ENCODE data around the gene LRRC3. TPM values are rescaled to one million over a fixed set of nuclear protein-coding genes. Genes with fewer than 3 reads are reported as not detected.

LRRC3 gene
- total RNA-seq, 2 experiments from 2014 or later = 2.5 to 2.8 TPM

GRCh38 chr21:44482581-44483287 is 27.4 kb downstream of the LRRC3 start:
- H3K27ac Mint-ChIP-seq = no peak overlapping the region
- CTCF ChIA-PET = interaction anchor here (1.2 kb wide), 1 partner anchor 19 kb away, joined by 3 read pairs; no protein-coding TSS in a partner anchor

DNA sequence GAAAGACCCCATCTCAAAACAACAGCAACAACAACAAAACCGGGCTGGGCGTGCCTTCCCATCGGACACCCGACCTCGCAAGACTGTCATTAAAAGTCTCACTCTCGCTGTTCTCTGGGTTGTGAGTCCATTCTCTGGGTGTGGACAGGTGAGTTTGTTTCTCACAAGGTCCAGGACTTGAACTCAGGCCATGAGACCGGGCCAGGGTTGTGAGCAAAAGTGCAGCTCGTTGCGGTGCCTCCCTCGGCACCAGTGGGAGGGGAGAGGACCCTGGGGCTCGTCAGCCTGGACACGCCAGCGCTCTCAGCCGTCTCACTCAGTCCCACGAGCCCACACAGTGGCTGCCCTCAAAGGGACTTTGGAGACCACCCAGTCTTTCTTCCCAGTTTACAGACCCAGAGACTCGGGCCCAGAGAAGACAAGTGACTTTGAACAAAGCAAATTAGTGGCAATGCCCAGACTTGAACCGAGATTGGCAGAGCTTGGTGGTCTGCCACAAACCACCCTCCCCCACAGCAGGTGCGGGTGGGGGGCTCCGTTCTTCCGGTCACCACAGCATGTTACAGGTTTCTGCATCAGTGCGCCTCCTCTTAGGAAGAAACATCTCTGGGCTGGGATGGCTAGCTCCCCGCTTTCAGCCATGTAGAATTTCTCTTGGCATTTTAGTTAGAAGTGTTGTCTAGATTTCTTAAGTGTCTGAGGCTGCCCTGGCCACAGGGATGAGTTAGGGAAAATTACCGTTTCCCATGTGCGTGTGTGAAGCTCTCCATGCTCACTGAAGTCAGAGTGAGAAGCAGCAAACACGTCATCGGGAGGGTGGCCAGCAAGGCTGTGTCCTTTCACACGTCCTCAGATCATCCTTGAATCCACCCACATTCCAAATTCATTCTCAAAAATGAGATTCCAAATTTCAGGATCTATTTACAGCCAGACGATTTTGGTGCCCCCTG is 28.3 kb downstream of the LRRC3 start:
- intact Hi-C loops (cut with micrococcal nuclease) = loop anchor here (10.0 kb wide), 1 partner anchor 149 kb away; the partner anchor contains the start of gene CFAP410
- Mint-ChIP-seq H3K9me3 (no peaks in the 10 kb centered on the region), H3K27ac (no peak overlapping the region), H3K4me1 (ENCODE audit: low read depth) (peaks cover 3% of the 10 kb centered on the region), H3K27me3 (ENCODE audit: low read depth) (no peaks in the 10 kb centered on the region), H3K4me3 (no peak overlapping the region), H3K36me3 (ENCODE audit: low read depth) (no peaks in the 10 kb centered on the region)
- no peak for DNase-seq
- CTCF ChIA-PET = interaction anchor here (0.6 to 1.2 kb wide), 2 partner anchors 18 to 310 kb away, joined by 3 read pairs; no protein-coding TSS in a partner anchor

More at GRCh38 chr21:44482581-44483287, 27.4 kb downstream of the LRRC3 start:
- intact Hi-C loops (cut with micrococcal nuclease) = loop anchor here (10.0 kb wide), 1 partner anchor 148 kb away; the partner anchor contains the start of gene CFAP410
- Mint-ChIP-seq H3K27me3 (ENCODE audit: low read depth) (no peaks in the 10 kb centered on the region), H3K4me1 (ENCODE audit: low read depth) (peaks cover 3% of the 10 kb centered on the region), H3K4me3 (no peak overlapping the region), H3K9me3 (no peaks in the 10 kb centered on the region), H3K36me3 (ENCODE audit: low read depth) (no peaks in the 10 kb centered on the region)
- no peak for DNase-seq

GRCh38 chr21:44484498-44485253 is 29.4 kb downstream of the LRRC3 start:
- H3K4me3 Mint-ChIP-seq = no peak overlapping the region
- peaks cover 3% of the 10 kb centered on the region for H3K4me1 Mint-ChIP-seq (ENCODE audit: low read depth)
- no peak for DNase-seq
- no peaks in the 10 kb centered on the region for H3K9me3 Mint-ChIP-seq
- no peaks in the 10 kb centered on the region for H3K27me3 Mint-ChIP-seq (ENCODE audit: low read depth)
- CTCF ChIA-PET = interaction anchor here (0.6 kb wide), 1 partner anchor 309 kb away, joined by 3 read pairs; no protein-coding TSS in a partner anchor
- H3K27ac Mint-ChIP-seq = no peak overlapping the region
- intact Hi-C loops (cut with micrococcal nuclease) = loop anchor here (10.0 kb wide), 1 partner anchor 150 kb away; the partner anchor contains the start of gene CFAP410
- H3K36me3 Mint-ChIP-seq (ENCODE audit: low read depth) = no peaks in the 10 kb centered on the region

DNA sequence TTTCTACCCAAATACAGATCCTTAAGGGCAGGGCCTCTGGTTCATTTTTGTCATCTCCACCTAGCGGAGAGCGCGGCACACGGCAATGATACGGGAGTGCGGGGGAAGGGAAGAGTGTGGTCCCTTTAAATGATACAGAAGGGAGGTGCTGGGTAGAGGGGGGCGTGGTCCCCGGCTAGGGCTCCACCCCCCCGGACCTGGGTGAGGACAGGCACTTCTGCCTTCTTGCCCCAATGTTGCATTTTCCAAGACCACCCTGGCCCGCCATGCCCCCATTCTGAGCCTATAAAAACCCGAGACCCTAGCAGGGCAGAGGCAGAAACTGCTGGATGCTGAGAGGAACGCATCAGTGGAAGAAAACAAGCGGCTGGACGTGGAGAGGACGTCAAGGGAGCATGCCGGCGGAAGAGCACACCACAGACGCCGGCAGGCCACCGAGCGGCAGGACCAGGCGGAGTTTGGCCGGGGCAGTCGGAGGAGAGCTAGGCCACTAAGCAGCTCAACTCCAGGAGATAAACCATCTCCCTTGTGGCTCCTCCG is 30.0 kb downstream of the LRRC3 start:
- intact Hi-C loops (cut with micrococcal nuclease) = loop anchor here (10.0 kb wide), 1 partner anchor 151 kb away; the partner anchor contains the start of gene CFAP410
- CTCF ChIA-PET = no interaction called here

GRCh38 chr21:44485796-44486195 is 30.5 kb downstream of the LRRC3 start:
- peaks cover 3% of the 10 kb centered on the region for H3K4me1 Mint-ChIP-seq (ENCODE audit: low read depth)
- no peaks in the 10 kb centered on the region for H3K36me3 Mint-ChIP-seq (ENCODE audit: low read depth)
- intact Hi-C loops (cut with micrococcal nuclease) = loop anchor here (10.0 kb wide), 1 partner anchor 151 kb away; the partner anchor contains the start of gene CFAP410
- no peak overlapping the region for H3K4me3 Mint-ChIP-seq
- no peaks in the 10 kb centered on the region for H3K9me3 Mint-ChIP-seq
- no peak overlapping the region for H3K27ac Mint-ChIP-seq
- no peak for DNase-seq
- no peaks in the 10 kb centered on the region for H3K27me3 Mint-ChIP-seq (ENCODE audit: low read depth)
- CTCF ChIA-PET = no interaction called here

More for the DNA sequence above, 30.0 kb downstream of the LRRC3 start:
- H3K4me1 Mint-ChIP-seq (ENCODE audit: low read depth) = peaks cover 3% of the 10 kb centered on the region
- no peak for DNase-seq
- H3K27ac Mint-ChIP-seq = no peak overlapping the region
- H3K27me3 Mint-ChIP-seq (ENCODE audit: low read depth) = no peaks in the 10 kb centered on the region
- H3K9me3 Mint-ChIP-seq = no peaks in the 10 kb centered on the region
- no peaks in the 10 kb centered on the region for H3K36me3 Mint-ChIP-seq (ENCODE audit: low read depth)
- H3K4me3 Mint-ChIP-seq = peak overlapping the region; percentile 29

- Mint-ChIP-seq H3K4me3 (no peak overlapping the region), H3K27me3 (ENCODE audit: low read depth) (no peaks in the 10 kb centered on the region), H3K4me1 (ENCODE audit: low read depth) (peaks cover 3% of the 10 kb centered on the region), H3K27ac (no peak overlapping the region), H3K9me3 (no peaks in the 10 kb centered on the region), H3K36me3 (ENCODE audit: low read depth) (no peaks in the 10 kb centered on the region)
- CTCF ChIA-PET = no interaction called here
- no peak for DNase-seq
- intact Hi-C loops (cut with micrococcal nuclease) = loop anchor here (10.0 kb wide), 1 partner anchor 152 kb away; the partner anchor contains the start of gene CFAP410
These were observed 31.0 kb downstream of the LRRC3 start for GRCh38 chr21:44486302-44486701.

GRCh38 chr21:44487831-44488230 is 32.5 kb downstream of the LRRC3 start:
- Mint-ChIP-seq H3K27me3 (ENCODE audit: low read depth) (no peaks in the 10 kb centered on the region), H3K4me3 (no peak overlapping the region), H3K27ac (no peak overlapping the region), H3K36me3 (ENCODE audit: low read depth) (no peaks in the 10 kb centered on the region), H3K9me3 (peaks cover 7% of the 10 kb centered on the region), H3K4me1 (ENCODE audit: low read depth) (peaks cover 3% of the 10 kb centered on the region)
- peak; percentile 77 for DNase-seq
- CTCF ChIA-PET = interaction anchor here (1.0 kb wide), 1 partner anchor 13 kb away, joined by 5 read pairs; no protein-coding TSS in a partner anchor
- intact Hi-C loops (cut with micrococcal nuclease) = loop anchor here (10.0 kb wide), 1 partner anchor 153 kb away; the partner anchor contains the start of gene CFAP410

DNA sequence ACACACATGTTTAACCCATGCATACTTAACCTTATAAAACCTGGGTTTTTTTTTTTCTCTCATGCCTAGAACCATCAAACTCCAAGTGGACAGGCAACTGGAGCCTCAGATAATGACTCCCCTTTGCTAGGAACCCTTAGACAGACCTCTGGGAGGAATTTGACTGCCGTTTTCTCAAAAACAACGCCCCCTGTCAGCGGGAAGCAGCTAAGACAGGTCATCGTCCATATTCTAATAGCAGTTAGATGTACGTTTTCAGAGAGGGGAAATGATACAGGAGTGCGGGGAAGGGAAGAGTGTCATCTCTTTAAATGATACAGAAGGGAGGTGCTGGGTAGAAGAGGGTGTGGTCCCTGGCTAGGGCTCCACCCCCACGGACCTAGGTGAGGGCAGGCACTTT is 34.7 kb downstream of the LRRC3 start:
- H3K4me1 Mint-ChIP-seq (ENCODE audit: low read depth) = peaks cover 3% of the 10 kb centered on the region
- peaks cover 2% of the 10 kb centered on the region for H3K27me3 Mint-ChIP-seq (ENCODE audit: low read depth)
- no peak overlapping the region for H3K4me3 Mint-ChIP-seq
- H3K36me3 Mint-ChIP-seq (ENCODE audit: low read depth) = peaks cover 4% of the 10 kb centered on the region
- intact Hi-C loops (cut with micrococcal nuclease) = loop anchor here (10.0 kb wide), 1 partner anchor 155 kb away; the partner anchor contains the start of gene CFAP410
- peak; percentile 17 for DNase-seq
- peaks cover 12% of the 10 kb centered on the region for H3K9me3 Mint-ChIP-seq
- CTCF ChIA-PET = interaction anchor here (0.7 to 1.8 kb wide), 5 partner anchors 8 to 848 kb away, joined by 3 to 6 read pairs (median 3); no protein-coding TSS in a partner anchor
- H3K27ac Mint-ChIP-seq = no peak overlapping the region

DNA sequence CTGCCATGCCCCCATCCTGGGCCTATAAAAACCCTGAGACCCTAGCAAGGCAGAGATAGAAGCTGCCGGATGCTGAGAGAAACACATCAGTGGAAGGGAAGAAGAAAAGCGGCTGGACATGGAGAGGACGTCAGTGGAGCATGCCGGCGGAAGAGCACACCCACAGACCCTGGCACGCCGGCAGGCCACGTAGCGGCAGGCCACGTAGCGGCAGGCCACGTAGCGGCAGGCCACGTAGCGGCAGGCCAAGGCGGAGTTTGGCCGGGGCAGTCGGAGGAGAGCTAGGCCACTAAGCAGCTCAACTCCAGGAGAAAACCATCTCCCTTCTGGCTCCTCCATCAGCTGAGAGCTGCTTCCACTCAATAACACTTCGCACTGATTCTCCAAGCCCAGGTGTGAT is 35.1 kb downstream of the LRRC3 start:
- no peak overlapping the region for H3K4me3 Mint-ChIP-seq
- H3K27me3 Mint-ChIP-seq (ENCODE audit: low read depth) = peaks cover 4% of the 10 kb centered on the region
- H3K9me3 Mint-ChIP-seq = peaks cover 12% of the 10 kb centered on the region
- no peak for DNase-seq
- H3K27ac Mint-ChIP-seq = no peak overlapping the region
- H3K4me1 Mint-ChIP-seq (ENCODE audit: low read depth) = peaks cover 1% of the 10 kb centered on the region
- intact Hi-C loops (cut with micrococcal nuclease) = no loop called here
- H3K36me3 Mint-ChIP-seq (ENCODE audit: low read depth) = peaks cover 4% of the 10 kb centered on the region
- CTCF ChIA-PET = interaction anchor here (0.7 to 1.8 kb wide), 4 partner anchors 11 to 847 kb away, joined by 3 to 6 read pairs (median 4); no protein-coding TSS in a partner anchor

DNA sequence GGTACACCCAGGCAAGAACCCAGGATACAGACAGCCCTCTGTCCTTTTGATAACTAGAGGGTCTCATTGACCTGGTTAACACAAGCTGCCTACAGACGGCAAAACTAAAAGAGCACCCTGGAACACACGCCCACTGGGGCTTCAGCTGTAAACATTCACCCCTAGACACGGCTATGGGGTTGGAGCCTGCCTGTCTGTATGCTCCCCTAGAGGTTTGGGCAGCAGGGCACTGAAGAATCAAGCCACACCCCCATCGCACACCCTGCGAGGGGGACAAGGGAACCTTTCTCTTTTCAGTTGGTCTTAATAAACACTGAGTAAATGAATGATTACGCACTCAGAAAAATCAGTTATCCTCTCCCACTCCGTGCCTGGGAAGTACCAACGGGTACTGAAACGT is 35.5 kb downstream of the LRRC3 start:
- intact Hi-C loops (cut with micrococcal nuclease) = no loop called here
- CTCF ChIA-PET = interaction anchor here (0.8 kb wide), 1 partner anchor 20 kb away, joined by 5 read pairs; no protein-coding TSS in a partner anchor
- peaks cover 12% of the 10 kb centered on the region for H3K9me3 Mint-ChIP-seq
- H3K4me3 Mint-ChIP-seq = no peak overlapping the region
- H3K4me1 Mint-ChIP-seq (ENCODE audit: low read depth) = no peaks in the 10 kb centered on the region
- no peak for DNase-seq
- H3K27ac Mint-ChIP-seq = no peak overlapping the region
- peaks cover 5% of the 10 kb centered on the region for H3K27me3 Mint-ChIP-seq (ENCODE audit: low read depth)
- peaks cover 4% of the 10 kb centered on the region for H3K36me3 Mint-ChIP-seq (ENCODE audit: low read depth)
